Prostate gland (tissue), 2 donors: ENCODE data around the gene ATP1A3. TPM values are rescaled to one million over a fixed set of nuclear protein-coding genes. Genes with fewer than 3 reads are reported as not detected.

Source experiments
- DNase-seq: peaks from one replicate; pipeline ENCODE4 v3.0.0-alpha.2; 2019; ENCODE audit warnings: low spot score
- H3K27ac ChIP-seq, 2 donors: fragments of 200-600 bp; sonication (generic); 2 replicates each; pipeline ENCODE4 v1.5.1; 2017 to 2019
- H3K27me3 ChIP-seq: fragments of 200-600 bp; sonication (generic); replicated peaks from 2 replicates; pipeline ENCODE4 v1.5.1; 2019; ENCODE audit not compliant: insufficient read depth
- H3K36me3 ChIP-seq, 2 donors: fragments of 200-600 bp; sonication (generic); 1 replicate in 1 of 2; 2 replicates in 1 of 2; pipeline versions ENCODE4 v1.5.1 to v1.8.1; 2017 to 2019
- H3K4me1 ChIP-seq: fragments of 200-600 bp; sonication (generic); replicated peaks from 2 replicates; pipeline ENCODE4 v1.5.1; 2019
- H3K4me3 ChIP-seq, 2 donors: fragments of 200-600 bp; sonication (generic); 2 replicates each; pipeline ENCODE4 v1.5.1; 2017 to 2019
- H3K9me3 ChIP-seq: fragments of 200-600 bp; sonication (generic); 2 replicates; pipeline ENCODE4 v1.5.1; 2017
- POLR2A ChIP-seq: fragments of 450-650 bp; IDR thresholded peaks from one replicate; pipeline ENCODE4 v1.6.1; 2016; ENCODE audit warnings: antibody characterized with exemption, mild to moderate bottlenecking
- POLR2AphosphoS5 ChIP-seq: sonication (generic); formaldehyde crosslinking; IDR thresholded peaks from one replicate; pipeline ENCODE4 v1.6.1; 2017; ENCODE audit warnings: antibody characterized with exemption
- WGBS: methylation state at CpG from one replicate; pipeline ENCODE4 v1.1.5; 2018; 5-methylcytosine and 5-hydroxymethylcytosine counted together
- intact Hi-C: fragments of 100-400 bp; cut with DNase I; formaldehyde crosslinking; loops from one replicate; pipeline ENCODE4 v1.14.2; 2022
- total RNA-seq, 2 donors: library from RNA; depleted of rRNA; stranded (reverse); fragments of >200 nt; gene quantifications; one replicate each; pipeline ENCODE4 v1.1.0, GENCODE V29; 2016
- TF ChIP-seq, protein P1 (sequence below), 4 experiments: fragments of 200-600 bp in 2 of 4; fragments of 450-650 bp in 2 of 4; sonication (generic) in 2 of 4; IDR thresholded peaks; 1 replicate in 3 of 4; 2 replicates in 1 of 4; pipeline ENCODE4 v1.5.1; 2016 to 2019; ENCODE audit warnings: antibody characterized with exemption in 4 of 4, mild to moderate bottlenecking in 2 of 4, moderate library complexity in 2 of 4

The ATP1A3 gene
- total RNA-seq, 2 donors from 2014 or later, result 0.27 to 3.7 TPM

- H3K4me1 ChIP-seq, result no peaks in the 10 kb centered on the region
- no peak overlapping the region for H3K27ac ChIP-seq
- 78% methylated on average over 2 of the region's 2 CpGs for WGBS
- H3K27me3 ChIP-seq, result peaks cover 13% of the 10 kb centered on the region
- H3K36me3 ChIP-seq, result no peaks in the 10 kb centered on the region
- no peak for TF ChIP-seq POLR2A
- no peak for TF ChIP-seq POLR2AphosphoS5
- TF ChIP-seq, protein P1, sequence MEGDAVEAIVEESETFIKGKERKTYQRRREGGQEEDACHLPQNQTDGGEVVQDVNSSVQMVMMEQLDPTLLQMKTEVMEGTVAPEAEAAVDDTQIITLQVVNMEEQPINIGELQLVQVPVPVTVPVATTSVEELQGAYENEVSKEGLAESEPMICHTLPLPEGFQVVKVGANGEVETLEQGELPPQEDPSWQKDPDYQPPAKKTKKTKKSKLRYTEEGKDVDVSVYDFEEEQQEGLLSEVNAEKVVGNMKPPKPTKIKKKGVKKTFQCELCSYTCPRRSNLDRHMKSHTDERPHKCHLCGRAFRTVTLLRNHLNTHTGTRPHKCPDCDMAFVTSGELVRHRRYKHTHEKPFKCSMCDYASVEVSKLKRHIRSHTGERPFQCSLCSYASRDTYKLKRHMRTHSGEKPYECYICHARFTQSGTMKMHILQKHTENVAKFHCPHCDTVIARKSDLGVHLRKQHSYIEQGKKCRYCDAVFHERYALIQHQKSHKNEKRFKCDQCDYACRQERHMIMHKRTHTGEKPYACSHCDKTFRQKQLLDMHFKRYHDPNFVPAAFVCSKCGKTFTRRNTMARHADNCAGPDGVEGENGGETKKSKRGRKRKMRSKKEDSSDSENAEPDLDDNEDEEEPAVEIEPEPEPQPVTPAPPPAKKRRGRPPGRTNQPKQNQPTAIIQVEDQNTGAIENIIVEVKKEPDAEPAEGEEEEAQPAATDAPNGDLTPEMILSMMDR (IDR thresholded peaks at IDR 0.05), result no peak
- no peak overlapping the region for H3K4me3 ChIP-seq
- DNase-seq, result no peak
- no peaks in the 10 kb centered on the region for H3K9me3 ChIP-seq
- intact Hi-C loops, result no loop called here
These were observed 3.4 kb downstream of the ATP1A3 start for GRCh38 chr19:41990615-41991014.

- WGBS, result 88% methylated on average over 4 of the region's 4 CpGs
- H3K36me3 ChIP-seq, result no peaks in the 10 kb centered on the region
- H3K27ac ChIP-seq, result no peak overlapping the region
- no peak overlapping the region for H3K4me3 ChIP-seq
- H3K9me3 ChIP-seq, result no peaks in the 10 kb centered on the region
- TF ChIP-seq, protein P1 (IDR thresholded peaks at IDR 0.05), result no peak
- TF ChIP-seq POLR2AphosphoS5 (no peak), POLR2A (no peak)
- peaks cover 13% of the 10 kb centered on the region for H3K27me3 ChIP-seq
- intact Hi-C loops, result no loop called here
- H3K4me1 ChIP-seq, result no peaks in the 10 kb centered on the region
- no peak for DNase-seq
These were observed 4.0 kb downstream of the ATP1A3 start for GRCh38 chr19:41990028-41990427.

DNA sequence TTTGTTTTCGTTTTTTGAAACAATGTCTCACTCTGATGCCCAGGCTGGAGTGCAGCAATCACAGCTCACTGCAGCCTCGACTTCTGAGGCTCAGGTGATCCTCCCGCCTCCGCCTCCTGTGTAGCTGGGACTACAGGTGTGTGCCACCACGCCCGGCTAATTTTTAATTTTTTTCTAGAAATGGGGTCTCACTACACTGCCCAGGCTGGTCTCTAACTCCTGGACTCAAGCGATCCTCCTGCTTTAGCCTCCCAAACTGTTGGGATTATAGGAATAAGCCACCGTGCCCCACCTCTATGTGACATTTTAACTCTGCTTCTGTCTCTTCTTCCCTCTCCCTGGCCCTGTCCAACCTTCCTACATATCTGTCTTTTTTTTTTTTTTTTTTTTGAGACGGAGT is 5.1 kb downstream of the ATP1A3 start:
- no peaks in the 10 kb centered on the region for H3K36me3 ChIP-seq
- no peak overlapping the region for H3K4me3 ChIP-seq
- DNase-seq, result no peak
- H3K27ac ChIP-seq, result no peak overlapping the region
- intact Hi-C loops, result no loop called here
- H3K27me3 ChIP-seq, result peaks cover 10% of the 10 kb centered on the region
- H3K9me3 ChIP-seq, result no peaks in the 10 kb centered on the region
- TF ChIP-seq POLR2A (no peak), POLR2AphosphoS5 (no peak)
- TF ChIP-seq, protein P1 (IDR thresholded peaks at IDR 0.05), result no peak
- H3K4me1 ChIP-seq, result no peaks in the 10 kb centered on the region
- 85% methylated on average over 9 of the region's 9 CpGs for WGBS

DNA sequence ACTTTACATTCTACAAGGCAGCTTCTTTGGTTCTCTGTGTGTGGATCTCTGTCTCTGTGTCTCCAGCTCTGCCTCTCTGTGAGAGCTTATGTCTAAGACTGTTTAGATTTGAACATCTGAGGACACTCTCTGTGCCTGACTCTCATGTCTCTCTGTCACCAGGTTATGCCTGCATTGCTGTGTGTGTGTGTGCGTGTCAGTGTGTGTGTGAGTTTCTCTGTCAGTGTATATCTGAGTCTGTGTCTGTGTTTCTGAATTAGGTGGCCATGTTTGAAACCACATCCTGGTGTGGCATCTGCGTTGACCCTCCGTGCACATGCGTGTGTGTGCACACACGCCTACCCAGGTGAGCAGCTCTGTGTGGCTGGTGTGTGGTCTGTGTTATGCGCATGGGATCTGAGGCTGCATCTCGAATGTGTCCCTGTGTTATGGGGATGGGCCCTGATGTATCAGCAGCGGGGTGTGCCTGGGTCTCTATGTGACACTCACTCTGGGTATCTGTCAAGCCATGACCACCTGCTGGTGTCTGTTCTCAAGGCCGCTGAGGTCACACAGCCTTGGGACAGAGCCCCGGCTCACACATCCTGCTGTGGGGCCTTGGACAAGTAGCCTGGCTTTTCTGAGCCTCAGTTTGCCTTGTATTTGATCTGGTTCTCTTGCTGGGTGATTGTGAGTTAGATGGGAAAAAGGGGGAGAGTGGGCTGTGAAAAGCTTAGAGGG is 6.7 kb downstream of the ATP1A3 start:
- no peaks in the 10 kb centered on the region for H3K4me1 ChIP-seq
- intact Hi-C loops, result no loop called here
- no peak overlapping the region for H3K27ac ChIP-seq
- H3K9me3 ChIP-seq, result no peaks in the 10 kb centered on the region
- WGBS, result 86% methylated on average over 10 of the region's 10 CpGs
- peaks cover 10% of the 10 kb centered on the region for H3K27me3 ChIP-seq
- no peak for DNase-seq
- no peak overlapping the region for H3K4me3 ChIP-seq
- TF ChIP-seq POLR2AphosphoS5 (no peak), POLR2A (no peak)
- TF ChIP-seq, protein P1 (IDR thresholded peaks at IDR 0.05), result no peak
- no peaks in the 10 kb centered on the region for H3K36me3 ChIP-seq

GRCh38 chr19:41984961-41985360 is 9.1 kb downstream of the ATP1A3 start:
- H3K9me3 ChIP-seq, result no peaks in the 10 kb centered on the region
- H3K4me1 ChIP-seq, result no peaks in the 10 kb centered on the region
- no peaks in the 10 kb centered on the region for H3K36me3 ChIP-seq
- no peak overlapping the region for H3K27ac ChIP-seq
- intact Hi-C loops, result no loop called here
- no peak overlapping the region for H3K4me3 ChIP-seq
- WGBS, result 84% methylated on average over 17 of the region's 17 CpGs
- TF ChIP-seq POLR2A (no peak), POLR2AphosphoS5 (no peak)
- TF ChIP-seq, protein P1 (IDR thresholded peaks at IDR 0.05), result no peak
- DNase-seq, result no peak
- H3K27me3 ChIP-seq, result no peaks in the 10 kb centered on the region
